ENCODE measurements around the gene IL1RN. TPM values are rescaled to one million over a fixed set of nuclear protein-coding genes. Genes with fewer than 3 reads are reported as not detected.

Gene IL1RN
- total and polyA plus RNA-seq, 2 of the 8 experiments (the other 6 are each of a cell fraction or from before 2014, with no cell fraction given) = not detected

DNA sequence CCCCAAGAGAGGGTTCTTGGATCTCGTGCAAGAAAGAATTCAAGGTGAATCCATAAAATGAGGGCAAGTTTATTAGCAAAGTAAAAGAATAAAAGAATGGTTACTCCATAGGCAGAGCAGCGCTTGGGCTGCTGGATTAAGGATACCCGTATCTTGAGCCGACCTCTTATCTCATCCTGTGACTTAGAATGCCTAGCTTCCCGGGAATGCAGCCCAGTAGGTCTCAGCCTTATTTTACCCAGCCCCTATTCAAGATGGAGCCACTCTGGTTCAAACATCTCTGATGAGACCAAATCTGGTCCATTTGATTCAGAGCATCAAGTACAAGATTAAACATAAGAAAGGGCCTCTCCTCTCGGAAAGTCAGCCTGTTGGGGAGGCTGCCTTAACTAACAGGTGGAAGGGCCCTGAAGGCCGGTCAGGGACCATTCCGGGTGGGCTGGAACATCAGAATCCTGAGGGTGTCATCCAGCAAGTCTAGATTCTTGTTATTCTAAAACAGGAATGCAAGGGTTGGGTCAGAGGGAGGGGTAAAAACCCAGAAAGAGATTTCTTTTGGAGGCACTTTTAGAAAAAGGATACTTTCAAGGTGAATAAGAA lies 52.1 kb downstream of the IL1RN start:
- Histone ChIP-seq H3K4me2 (ENCODE audit: insufficient read depth in 1 of 2, low read depth in 2 of 2, low read length in 2 of 2) (no peak overlapping the region), H3K9ac (replicated peaks in 1 of 4; ENCODE audit: extremely low read depth in 1 of 4, low read depth in 3 of 4, low read length in 3 of 4) (no peak overlapping the region), H3K27me3 (replicated peaks in 1 of 4; ENCODE audit: control insufficient read depth in 3 of 4, extremely low read depth in 1 of 4, insufficient read depth in 3 of 4, low read length in 3 of 4) (no peaks in the 10 kb centered on the region), H3K9me3 (ENCODE audit: insufficient read depth in 2 of 2, low read depth in 1 of 2, low read length in 1 of 2) (no peaks in the 10 kb centered on the region), H2BK5ac (ENCODE audit: low read depth, low read length) (no peak overlapping the region), H2AK5ac (ENCODE audit: low read depth, low read length) (no peak overlapping the region), H3K79me1 (ENCODE audit: low read depth, low read length) (no peaks in the 10 kb centered on the region), H4K20me1 (replicated peaks in 1 of 2; ENCODE audit: control insufficient read depth in 1 of 2, insufficient read depth in 2 of 2, low read length in 2 of 2) (no peaks in the 10 kb centered on the region), H3K56ac (replicated peaks; ENCODE audit: insufficient read length, low read depth, low read length) (no peak overlapping the region), H4K8ac (ENCODE audit: extremely low read depth, insufficient read depth, low read length) (no peak overlapping the region), H4K5ac (ENCODE audit: insufficient read length, low read depth, low read length) (no peak overlapping the region), H3K23ac (ENCODE audit: insufficient read length) (no peak overlapping the region), H3K4me1 (replicated peaks in 1 of 4; ENCODE audit: control insufficient read depth in 3 of 4, insufficient read depth in 4 of 4, low read length in 3 of 4) (peaks cover 0 to 6% (median 2%) of the 10 kb centered on the region in 4 experiments; a peak in 3 of 7 replicates), H2BK12ac (ENCODE audit: low read depth, low read length) (no peak overlapping the region), H3K23me2 (ENCODE audit: low read depth, low read length) (0 out of 2 replicates have a peak, but pooled peaks cover 2% of the 10 kb centered on the region), H3K18ac (ENCODE audit: extremely low read depth, low read length) (no peak overlapping the region), H3K4ac (replicated peaks; ENCODE audit: insufficient read length, low read depth, low read length) (no peak overlapping the region), H3K4me3 (ENCODE audit: extremely low read depth in 1 of 4, insufficient read depth in 2 of 4, low read depth in 3 of 4, low read length in 4 of 4) (no peak overlapping the region), H4K91ac (replicated peaks; ENCODE audit: insufficient read length, low read length) (no peak overlapping the region), H3K36me3 (ENCODE audit: control insufficient read depth in 2 of 4, insufficient read depth in 4 of 4, low read length in 3 of 4) (no peaks in the 10 kb centered on the region), H2AFZ (ENCODE audit: low read length) (no peak overlapping the region), H2BK15ac (ENCODE audit: low read length) (no peak overlapping the region), H2BK20ac (ENCODE audit: low read length) (no peak overlapping the region), H3K79me2 (ENCODE audit: control insufficient read depth in 1 of 2, insufficient read depth in 2 of 2, low read length in 2 of 2) (no peaks in the 10 kb centered on the region), H3K27ac (ENCODE audit: low read depth, low read length) (no peak overlapping the region), H3K14ac (ENCODE audit: insufficient read length) (no peak overlapping the region), H2BK120ac (replicated peaks; ENCODE audit: low read depth, low read length) (no peak overlapping the region)
- ChIA-PET CTCF (ENCODE audit: partially characterized antibody) (interaction anchor here (1.1 to 3.9 kb wide), 4 partner anchors 13 to 42 kb away, joined by 4 to 34 read pairs (median 8); no protein-coding TSS in a partner anchor), POLR2A (ENCODE audit: partially characterized antibody) (no interaction called here)
- FAIRE-seq (no peak), DNase-seq (ENCODE audit: low read depth in 1 of 2, low spot score in 2 of 2) (no peak)
- 91% methylated on average over 8 of the region's 8 CpGs; no CpG with 5 or more reads in 1 of the 2 experiments for WGBS, 2 experiments (ENCODE audit: extremely low coverage in 1 of 2, insufficient coverage in 1 of 2, insufficient read length in 1 of 2, insufficient replicate concordance in 2 of 2, low coverage in 1 of 2, low lambda C conversion rate in 2 of 2, missing lambda C conversion rate in 1 of 2)
- TF ChIP-seq SP1 (IDR thresholded peaks at IDR 0.05; ENCODE audit: low read depth, low read length) (no peak), TBP (IDR thresholded peaks at IDR 0.05; ENCODE audit: low read depth, low read length) (no peak), CREB1 (IDR thresholded peaks at IDR 0.05) (no peak), EZH2 (IDR thresholded peaks at IDR 0.05; ENCODE audit: low read depth, low read length, severe bottlenecking) (no peak), CBX8 (IDR thresholded peaks at IDR 0.05; ENCODE audit: borderline replicate concordance, low read depth, low read length) (no peak), SUZ12 (IDR thresholded peaks at IDR 0.05; ENCODE audit: low read length) (no peak), CEBPB (IDR thresholded peaks at IDR 0.05; ENCODE audit: low read depth, low read length) (no peak)

All from H1 (cell line).